Testis (tissue), 2 donors: ENCODE measurements around the gene HERPUD1.

ENCODE experiments used
- CTCF ChIP-seq, 3 experiments: fragments of 450-650 bp in 2 of 3; fragments of 200-600 bp in 1 of 3; sonication (generic) in 1 of 3; IDR thresholded peaks; one replicate each; pipeline ENCODE4 v1.5.1; 2016 to 2019; ENCODE audit warnings: antibody characterized with exemption in 3 of 3, mild to moderate bottlenecking in 2 of 3, moderate library complexity in 1 of 3
- POLR2A ChIP-seq: fragments of 450-650 bp; IDR thresholded peaks from one replicate; pipeline ENCODE4 v1.6.1; 2017; ENCODE audit warnings: antibody characterized with exemption, mild to moderate bottlenecking, moderate library complexity

GRCh38 chr16:56938664-56939513 is 6.9 kb downstream of the HERPUD1 start:
- TF ChIP-seq CTCF (IDR thresholded peaks at IDR 0.05) (no peak), POLR2A (no peak)
